ENCODE data around the gene LHFPL3. TPM values are rescaled to one million over a fixed set of nuclear protein-coding genes. Genes with fewer than 3 reads are reported as not detected.

Gene LHFPL3
- total RNA-seq, 1 experiment from 2014 or later: 0.83 TPM

DNA sequence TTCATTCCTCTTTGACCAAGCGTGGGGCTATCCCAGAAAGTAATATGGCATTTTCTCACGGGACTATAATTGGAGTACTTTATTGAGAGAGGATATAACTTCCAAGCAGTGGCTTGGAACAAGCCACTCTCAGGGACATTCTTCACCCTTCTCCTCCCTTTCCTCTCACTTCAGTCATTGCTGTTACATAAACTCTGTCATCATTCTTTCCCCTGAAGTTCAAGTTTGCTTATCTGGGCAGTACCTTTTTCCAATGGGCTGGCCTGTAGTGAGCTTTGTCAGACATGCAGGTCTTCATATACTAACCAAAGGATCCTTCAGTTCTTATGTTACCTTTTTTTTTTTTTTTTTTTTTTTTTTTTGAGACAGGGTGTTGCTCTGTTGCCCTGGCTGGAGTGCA is 626.9 kb downstream of the LHFPL3 start:
- no peaks in the 10 kb centered on the region for H3K27me3 Mint-ChIP-seq (ENCODE audit: low read depth)
- POLR2A ChIA-PET: no interaction called here
- no peaks in the 10 kb centered on the region for H3K9me3 Mint-ChIP-seq
- no peak for ATAC-seq
- no peak for DNase-seq (ENCODE audit: low spot score)
- CTCF ChIA-PET: no interaction called here
- no peaks in the 10 kb centered on the region for H3K36me3 Mint-ChIP-seq
- H3K27ac Mint-ChIP-seq: no peak overlapping the region
- no peak overlapping the region for H3K4me3 Mint-ChIP-seq
- H3K4me1 Mint-ChIP-seq: peaks cover 4% of the 10 kb centered on the region
- no peak for TF ChIP-seq ZNF232 (CRISPR knock-in tag; IDR thresholded peaks at IDR 0.05)
- TF ChIP-seq, protein P1, sequence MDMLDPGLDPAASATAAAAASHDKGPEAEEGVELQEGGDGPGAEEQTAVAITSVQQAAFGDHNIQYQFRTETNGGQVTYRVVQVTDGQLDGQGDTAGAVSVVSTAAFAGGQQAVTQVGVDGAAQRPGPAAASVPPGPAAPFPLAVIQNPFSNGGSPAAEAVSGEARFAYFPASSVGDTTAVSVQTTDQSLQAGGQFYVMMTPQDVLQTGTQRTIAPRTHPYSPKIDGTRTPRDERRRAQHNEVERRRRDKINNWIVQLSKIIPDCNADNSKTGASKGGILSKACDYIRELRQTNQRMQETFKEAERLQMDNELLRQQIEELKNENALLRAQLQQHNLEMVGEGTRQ (CRISPR knock-in tag; IDR thresholded peaks at IDR 0.05): no peak
- no peak for TF ChIP-seq FOXK1 (CRISPR knock-in tag; IDR thresholded peaks at IDR 0.05)
- TF ChIP-seq JAZF1 (CRISPR knock-in tag; IDR thresholded peaks at IDR 0.05): no peak
- TF ChIP-seq CBFB (CRISPR knock-in tag; IDR thresholded peaks at IDR 0.05; ENCODE audit: low read depth): no peak
- TF ChIP-seq PRDM15 (CRISPR knock-in tag; IDR thresholded peaks at IDR 0.05): no peak
- TF ChIP-seq FOXP1 (CRISPR knock-in tag; IDR thresholded peaks at IDR 0.05; ENCODE audit: borderline replicate concordance): no peak
- no peak for TF ChIP-seq SMAD3 (CRISPR knock-in tag; IDR thresholded peaks at IDR 0.05; ENCODE audit: borderline replicate concordance)

Other genes starting within 250 kb of the LHFPL3 start
- 21.0 to 23.3 TPM (median 22.2 TPM) in 3 replicates for gene ORC5, start 120.6 kb upstream of the LHFPL3 start, total RNA-seq (2021)

Data from WTC11 (cell line).